GM13977 (cell line): ENCODE results near the gene FAM168A.

Experiments used
- DNase-seq: peaks from one replicate; pipeline ENCODE4 v3.0.0; 2012; ENCODE audit warnings: low spot score
- CTCF ChIP-seq: IDR thresholded peaks from 2 replicates; pipeline ENCODE4 v1.5.1; 2012; ENCODE audit warnings: mild to moderate bottlenecking, control low read depth; ENCODE audit not compliant: insufficient read depth; ENCODE audit errors: extremely low read depth, missing control alignments
- in situ Hi-C: fragments of 300-500 bp; cut with MboI; formaldehyde crosslinking; loops from one replicate; pipeline ENCODE4 v1.12.0; 2022; ENCODE audit warnings: low sequenced_read_pairs, low pct_unique_long_range_greater_than_20kb, mixed read lengths, inconsistent platforms; ENCODE audit not compliant: unreplicated experiment

Gene FAM168A

GRCh38 chr11:73384872-73385689, 212.8 kb downstream of the FAM168A start:
- DNase-seq, result peak; percentile 77
- no peak for TF ChIP-seq CTCF
- in situ Hi-C loops, result no loop called here

GRCh38 chr11:73384531-73384871, 213.4 kb downstream of the FAM168A start:
- no peak for DNase-seq
- TF ChIP-seq CTCF, result no peak
- in situ Hi-C loops, result no loop called here

- TF ChIP-seq CTCF, result no peak
- in situ Hi-C loops, result no loop called here
- DNase-seq, result no peak
Observed at GRCh38 chr11:73384125-73384441, 213.8 kb downstream of the FAM168A start.

GRCh38 chr11:73383249-73384124, 214.4 kb downstream of the FAM168A start:
- no peak for TF ChIP-seq CTCF
- no peak for DNase-seq
- in situ Hi-C loops, result no loop called here

GRCh38 chr11:73382747-73383146, 215.2 kb downstream of the FAM168A start:
- DNase-seq, result no peak
- in situ Hi-C loops, result no loop called here
- no peak for TF ChIP-seq CTCF

- DNase-seq, result no peak
- no peak for TF ChIP-seq CTCF
- in situ Hi-C loops, result no loop called here
Observed at GRCh38 chr11:73382183-73382582, 215.7 kb downstream of the FAM168A start.
